ENCODE data around the gene PNMA1. TPM values are rescaled to one million over a fixed set of nuclear protein-coding genes. Genes with fewer than 3 reads are reported as not detected.
"Not testable (repeated sequence)": the region's sequence is repeated elsewhere in the genome, so short reads cannot be mapped to it uniquely, and the experiment has no call there.

PNMA1 gene
- total RNA-seq, 1 donor = 27.9 TPM

GRCh38 chr14:73714656-73715081 is 485 bp upstream of the PNMA1 start:
- H3K4me3 ChIP-seq (ENCODE audit: low read depth, low read length) = peak overlapping the region; percentile 89
- DNase-seq (ENCODE audit: low read depth) = peak; percentile 34
- no peak for TF ChIP-seq CTCF (IDR thresholded peaks at IDR 0.05; ENCODE audit: insufficient read depth, low read length)

- no peak for TF ChIP-seq CTCF (IDR thresholded peaks at IDR 0.05; ENCODE audit: insufficient read depth, low read length)
- DNase-seq (ENCODE audit: low read depth) = peak; percentile 47
Measured at GRCh38 chr14:73713206-73713802, 880 bp downstream of the PNMA1 start.

GRCh38 chr14:73712540-73713180 is 1.5 kb downstream of the PNMA1 start:
- H3K4me3 ChIP-seq (ENCODE audit: low read depth, low read length) = peak overlapping the region; percentile 89
- TF ChIP-seq CTCF (IDR thresholded peaks at IDR 0.05; ENCODE audit: insufficient read depth, low read length) = no peak
- DNase-seq (ENCODE audit: low read depth) = peak; percentile 25

More at GRCh38 chr14:73713206-73713802, 880 bp downstream of the PNMA1 start:
- H3K4me3 ChIP-seq (ENCODE audit: low read depth, low read length) = peak overlapping the region; percentile 89

DNA sequence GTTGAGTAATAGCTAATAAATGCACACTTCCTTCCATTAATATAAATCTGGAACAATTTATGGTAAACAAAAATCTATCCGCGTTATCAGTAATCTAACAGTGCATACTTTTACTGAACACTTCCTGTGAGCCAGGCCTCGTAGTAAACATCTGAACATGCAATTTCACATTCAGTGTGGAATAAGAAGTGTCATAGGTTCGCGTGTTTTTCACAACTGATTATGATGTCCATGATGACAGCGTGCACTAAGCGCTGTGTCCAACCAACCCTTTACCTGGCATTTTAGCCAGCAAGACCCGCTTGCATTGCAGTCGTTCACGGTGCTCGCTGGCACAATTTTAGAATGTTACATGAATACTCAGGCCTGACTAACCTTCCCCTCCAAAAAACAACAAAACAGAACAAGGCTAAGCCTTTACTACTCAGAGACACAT is 2.1 kb downstream of the PNMA1 start:
- no peak for TF ChIP-seq CTCF (IDR thresholded peaks at IDR 0.05; ENCODE audit: insufficient read depth, low read length)
- peak overlapping the region; percentile 89 for H3K4me3 ChIP-seq (ENCODE audit: low read depth, low read length)
- DNase-seq (ENCODE audit: low read depth) = peak; percentile 24

- no peak overlapping the region for H3K4me3 ChIP-seq (ENCODE audit: low read depth, low read length)
- TF ChIP-seq CTCF (IDR thresholded peaks at IDR 0.05; ENCODE audit: insufficient read depth, low read length) = no peak
- no peak for DNase-seq (ENCODE audit: low read depth)
Measured at GRCh38 chr14:73710737-73711136, 3.4 kb downstream of the PNMA1 start.

GRCh38 chr14:73709904-73710469 is 4.2 kb downstream of the PNMA1 start:
- no peak for TF ChIP-seq CTCF (IDR thresholded peaks at IDR 0.05; ENCODE audit: insufficient read depth, low read length)
- no peak overlapping the region for H3K4me3 ChIP-seq (ENCODE audit: low read depth, low read length)
- DNase-seq (ENCODE audit: low read depth) = no peak

GRCh38 chr14:73708076-73708475 is 6.1 kb downstream of the PNMA1 start:
- not testable (repeated sequence) for DNase-seq (ENCODE audit: low read depth); H3K4me3 ChIP-seq (ENCODE audit: low read depth, low read length)

Measured in fibroblast of the aortic adventitia (primary cell).